NCI-H1694 treated with DMSO at 0.1 percent for 48 hours (cell line): ENCODE results near the gene LRSAM1.
"Not testable (repeated sequence)": the region's sequence is repeated elsewhere in the genome, so short reads cannot be mapped to it uniquely, and the experiment has no call there.

Experiments used
- DNase-seq: peaks from one replicate; lab custom pipeline; 2025; lab: John Stamatoyannopoulos, UW

The LRSAM1 gene

DNA sequence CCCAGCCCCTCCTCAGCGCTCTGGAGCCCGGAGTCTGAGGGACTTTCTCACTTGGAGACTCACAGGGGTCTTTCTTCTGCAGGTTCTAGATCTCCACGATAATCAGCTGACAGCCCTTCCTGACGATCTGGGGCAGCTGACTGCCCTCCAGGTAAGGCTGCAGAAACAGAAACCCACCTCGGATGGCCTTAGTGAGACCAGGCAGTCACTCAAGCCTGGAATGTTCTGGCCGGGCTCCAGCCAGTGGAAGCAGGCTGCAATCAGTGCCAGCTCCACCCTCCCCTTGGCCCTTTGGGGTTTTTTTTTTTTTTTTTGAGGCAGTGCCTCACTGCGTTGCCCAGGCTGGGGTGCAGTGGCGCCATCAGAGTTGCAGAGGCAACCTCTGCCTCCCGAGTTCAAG, 7.6 kb downstream of the LRSAM1 start:
- DNase-seq, result no peak

DNA sequence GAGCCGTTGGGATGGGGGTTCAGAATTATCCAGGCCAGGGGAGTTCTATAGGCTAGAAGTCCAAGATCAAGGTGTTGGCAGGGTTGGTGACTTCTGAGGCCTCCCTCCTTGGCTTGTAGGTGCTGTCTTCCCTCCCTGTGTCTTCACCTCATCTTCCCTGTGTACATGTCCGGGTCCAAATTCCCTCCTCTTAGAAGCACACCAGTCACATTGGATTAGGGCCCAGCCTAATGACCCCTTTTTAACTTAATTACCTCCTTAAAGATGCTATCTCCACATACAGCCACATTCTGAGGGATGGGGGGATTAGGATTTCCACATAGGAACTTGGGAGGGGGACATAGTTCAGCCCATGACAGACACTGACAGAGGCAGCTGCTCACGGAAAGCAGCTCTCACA, 12.1 kb downstream of the LRSAM1 start:
- DNase-seq, result no peak

DNA sequence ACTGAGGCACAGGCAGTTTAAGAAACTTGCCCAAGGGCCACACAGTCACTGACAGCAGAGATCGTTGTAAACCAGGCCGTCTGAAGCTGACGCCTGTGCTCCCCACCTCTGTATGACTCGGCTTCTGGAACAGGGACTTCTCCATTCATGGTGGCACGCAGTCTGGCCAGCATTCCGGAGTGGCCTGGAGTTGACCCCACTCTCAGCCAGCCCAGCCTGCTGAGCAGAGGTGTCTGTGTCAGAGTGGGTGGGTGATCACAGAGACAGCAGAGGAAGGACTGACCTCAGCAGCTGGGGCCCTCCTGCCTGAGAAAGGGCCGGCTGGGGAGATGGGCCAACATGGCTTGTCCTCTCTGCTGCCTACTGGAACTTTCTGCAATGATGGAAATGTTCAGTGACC, 12.6 kb downstream of the LRSAM1 start:
- no peak for DNase-seq

DNA sequence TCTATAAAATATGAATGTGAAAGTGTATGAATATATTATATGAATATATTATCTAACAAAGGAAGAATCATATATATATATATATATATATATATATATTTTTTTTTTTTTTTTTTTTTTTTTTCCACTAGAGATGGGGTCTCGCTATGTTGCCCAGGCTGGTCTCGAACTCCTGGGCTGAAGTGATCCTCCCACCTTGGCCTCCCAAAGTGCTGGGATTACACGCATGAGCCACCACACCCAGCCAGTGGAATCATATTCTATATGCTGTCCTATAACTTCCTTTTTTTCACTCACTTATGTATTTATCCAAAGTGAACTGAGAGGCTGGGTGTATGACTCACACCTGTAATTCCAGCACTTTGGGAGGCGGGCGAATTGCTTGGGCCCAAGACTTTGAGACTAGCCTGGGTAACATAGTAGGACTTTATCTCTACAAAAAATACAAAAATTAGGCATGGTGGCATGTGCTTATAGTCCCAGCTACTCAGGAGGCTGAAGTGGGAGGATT, 15.2 kb downstream of the LRSAM1 start:
- DNase-seq, result not testable (repeated sequence)

DNA sequence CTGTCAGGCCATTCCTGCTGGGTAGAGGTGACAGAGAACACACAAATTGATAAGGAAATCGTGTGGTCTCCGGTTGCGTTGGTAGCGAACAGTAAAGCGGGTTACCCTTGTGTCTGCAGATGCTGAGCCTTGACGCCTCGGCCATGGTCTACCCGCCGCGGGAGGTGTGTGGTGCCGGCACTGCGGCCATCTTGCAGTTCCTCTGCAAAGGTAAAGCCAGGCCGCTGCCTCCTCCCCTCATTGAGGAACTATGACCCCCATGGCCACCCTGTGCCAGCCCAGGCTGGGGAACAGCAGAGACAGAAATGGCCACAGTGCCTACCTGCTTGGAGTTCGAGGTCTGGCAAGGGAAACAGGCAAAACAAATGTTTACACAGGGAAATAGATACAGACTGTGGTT, 16.3 kb downstream of the LRSAM1 start:
- DNase-seq, result no peak

DNA sequence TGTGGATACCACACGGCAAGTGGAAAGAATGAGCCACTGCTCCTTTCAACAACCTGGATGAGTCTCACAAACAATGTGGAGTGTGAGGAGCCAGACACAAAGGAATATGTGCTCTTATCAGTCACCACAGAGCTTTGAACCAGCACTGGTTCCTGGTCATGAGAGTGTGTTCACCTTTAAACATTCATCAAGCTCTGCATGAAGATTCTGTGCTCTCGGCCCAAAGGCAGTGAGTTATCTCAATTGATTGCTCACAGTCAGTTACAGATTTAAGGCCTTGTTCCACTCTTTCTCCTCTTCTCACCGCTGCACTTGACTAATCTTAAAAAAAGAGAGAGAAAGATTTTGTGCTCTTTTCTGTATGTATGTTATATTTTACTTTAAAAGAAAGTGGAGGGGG, 19.4 kb downstream of the LRSAM1 start:
- no peak for DNase-seq

- no peak for DNase-seq
Observed at GRCh38 chr9:127473501-127473900, 22.2 kb downstream of the LRSAM1 start.

DNA sequence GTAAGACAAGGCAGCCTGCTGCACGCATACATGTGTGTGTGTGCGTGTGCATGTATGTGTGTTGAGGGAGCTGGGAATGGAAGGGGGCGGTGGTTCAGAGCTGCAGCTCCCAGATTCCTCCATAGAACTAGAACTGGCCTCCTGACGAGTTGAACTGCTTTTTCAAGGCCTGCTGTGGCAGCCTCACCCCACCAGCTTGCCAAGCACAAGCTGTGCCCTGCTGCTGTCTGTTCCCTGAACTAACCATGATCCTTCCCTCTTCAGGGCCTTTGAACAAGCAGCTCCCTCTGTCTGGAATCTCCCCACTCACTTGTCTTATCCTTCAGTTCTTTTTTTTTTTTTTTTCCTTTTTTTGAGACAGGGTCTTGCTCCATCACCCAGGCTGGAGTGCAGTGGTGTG, 22.6 kb downstream of the LRSAM1 start:
- DNase-seq, result no peak

DNA sequence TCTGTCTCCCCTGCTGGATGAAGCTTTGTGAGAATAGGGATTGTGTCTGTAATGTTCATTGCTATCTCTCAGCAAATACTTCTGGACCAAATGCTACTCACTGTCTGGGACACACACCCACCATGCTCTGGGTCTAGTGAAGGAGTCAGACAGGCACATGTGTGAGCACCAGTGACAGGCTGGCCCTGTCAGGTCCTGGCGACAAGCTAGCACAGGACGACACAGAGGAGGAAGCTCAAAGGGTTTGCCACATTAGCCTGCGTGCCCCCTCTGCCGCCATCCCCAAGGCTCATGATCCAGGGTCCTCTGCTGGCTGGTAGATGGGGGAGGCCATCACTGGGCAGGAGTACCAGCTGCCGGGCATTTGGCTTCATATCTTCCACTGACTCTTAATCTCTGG, 23.3 kb downstream of the LRSAM1 start:
- no peak for DNase-seq

DNA sequence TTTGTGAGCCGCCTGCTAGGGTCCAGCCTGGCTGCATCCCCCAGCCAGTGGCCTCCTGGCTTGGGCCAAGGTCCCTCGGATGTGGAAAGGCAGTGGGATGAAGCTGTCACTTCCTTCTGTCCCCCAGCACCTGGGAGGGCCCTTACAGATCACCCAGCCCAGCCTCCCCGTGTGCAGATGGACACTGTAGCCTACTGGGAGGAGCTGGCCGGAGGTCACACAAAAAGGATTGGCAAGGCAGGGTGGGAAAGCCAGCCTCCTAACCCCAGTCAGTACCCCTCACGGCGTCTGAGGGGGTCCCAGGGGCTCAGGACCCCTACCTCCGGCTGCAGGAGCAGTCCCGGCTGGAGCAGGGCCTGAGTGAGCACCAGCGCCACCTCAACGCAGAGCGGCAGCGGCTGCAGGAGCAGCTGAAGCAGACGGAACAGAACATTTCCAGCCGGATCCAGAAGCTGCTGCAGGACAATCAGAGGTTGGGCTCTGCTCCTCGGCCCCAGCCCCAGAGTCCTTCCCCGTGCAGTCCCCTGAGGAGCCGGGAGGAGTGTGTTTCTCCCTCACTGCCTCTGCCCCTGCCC, 28.3 kb downstream of the LRSAM1 start:
- DNase-seq, result no peak

- DNase-seq, result no peak
Observed at GRCh38 chr9:127482662-127483061, 31.4 kb downstream of the LRSAM1 start.

- no peak for DNase-seq
Observed at GRCh38 chr9:127485995-127486394, 34.7 kb downstream of the LRSAM1 start.

GRCh38 chr9:127488946-127489345, 37.6 kb downstream of the LRSAM1 start:
- DNase-seq, result no peak

DNA sequence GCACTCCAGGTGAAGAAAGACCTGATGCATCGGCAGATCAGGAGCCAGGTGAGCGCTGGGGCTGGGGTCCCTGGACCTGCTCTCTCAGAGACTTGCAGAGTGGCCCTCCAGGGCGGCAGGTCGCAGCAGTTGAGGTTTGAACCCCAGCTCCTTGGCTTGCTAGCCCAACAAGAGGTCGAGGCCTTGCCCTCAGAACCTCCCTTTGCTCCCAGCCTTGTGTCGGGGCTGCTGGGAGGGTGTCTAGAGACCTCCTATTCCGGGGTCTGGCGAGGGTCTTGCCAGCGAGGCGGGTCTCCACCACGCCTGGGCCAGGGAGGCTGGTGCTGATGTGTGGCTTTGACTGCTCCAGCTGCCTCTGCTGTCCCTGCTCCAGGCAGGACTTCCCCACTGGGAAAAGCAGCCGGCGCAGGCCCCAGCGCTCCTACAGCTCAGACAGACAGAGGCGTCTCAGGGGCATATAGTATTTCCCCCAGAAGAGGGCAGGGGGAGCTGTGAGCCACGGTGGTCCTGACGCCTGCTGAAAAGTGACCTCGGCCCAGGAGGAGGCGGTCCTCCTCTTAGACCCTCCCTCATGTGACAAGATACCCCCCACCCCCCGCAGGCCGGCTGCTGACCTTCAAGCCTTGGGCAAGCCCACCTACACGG, 38.3 kb downstream of the LRSAM1 start:
- no peak for DNase-seq

DNA sequence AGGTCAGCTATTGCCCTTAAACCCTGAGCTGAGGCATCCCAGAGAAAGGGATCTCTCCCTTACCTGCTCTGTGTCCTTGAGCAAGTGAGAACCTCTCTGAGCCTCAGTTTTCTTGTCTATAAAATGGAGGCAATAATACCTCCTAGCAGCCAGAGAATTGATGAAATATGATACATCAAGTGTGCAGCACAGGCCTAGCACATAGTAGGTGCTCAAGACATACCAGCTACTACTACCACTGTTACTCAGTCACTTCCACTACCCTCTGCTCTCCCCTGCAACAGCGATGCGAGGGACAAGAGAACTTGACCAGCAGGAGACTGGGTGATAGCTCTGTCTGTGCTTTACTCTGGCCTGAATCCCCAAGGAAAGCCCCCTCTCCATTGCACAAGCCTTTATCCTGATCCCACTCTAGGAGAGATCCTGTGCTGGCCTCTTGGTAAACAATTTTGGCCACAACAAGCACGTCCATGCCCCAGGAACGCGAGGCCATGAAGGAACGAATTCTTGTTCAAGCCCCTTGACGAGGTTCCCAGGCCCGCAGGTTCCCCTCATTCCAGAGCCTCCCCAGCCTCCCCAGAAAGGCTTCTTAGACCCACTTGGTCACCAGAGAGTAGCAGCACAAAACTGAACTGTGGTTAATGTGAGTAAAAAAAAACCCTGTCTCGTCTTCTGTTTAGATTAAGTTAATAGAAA, 39.4 kb downstream of the LRSAM1 start:
- no peak for DNase-seq

DNA sequence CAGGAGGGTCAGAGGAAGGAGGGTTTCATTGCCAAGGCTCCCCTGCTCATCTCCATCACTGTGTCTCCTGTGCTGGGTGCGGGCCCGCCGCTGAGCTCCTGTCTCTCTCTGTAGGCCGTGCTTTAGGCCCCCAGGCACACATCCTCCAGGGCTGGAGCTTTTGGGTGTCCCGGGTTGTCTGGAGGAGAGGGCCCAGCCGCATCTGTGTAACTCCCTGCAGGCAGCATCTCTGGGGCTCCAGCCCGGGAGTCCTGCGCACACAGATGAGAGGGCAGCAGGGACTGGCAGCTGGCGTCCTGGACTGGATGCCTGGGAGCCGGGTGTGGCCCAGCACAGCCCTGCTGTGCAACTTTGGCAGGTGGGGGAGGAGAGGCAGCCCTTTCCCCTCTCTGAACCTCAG, 40.2 kb downstream of the LRSAM1 start:
- peak; percentile 44 for DNase-seq

DNA sequence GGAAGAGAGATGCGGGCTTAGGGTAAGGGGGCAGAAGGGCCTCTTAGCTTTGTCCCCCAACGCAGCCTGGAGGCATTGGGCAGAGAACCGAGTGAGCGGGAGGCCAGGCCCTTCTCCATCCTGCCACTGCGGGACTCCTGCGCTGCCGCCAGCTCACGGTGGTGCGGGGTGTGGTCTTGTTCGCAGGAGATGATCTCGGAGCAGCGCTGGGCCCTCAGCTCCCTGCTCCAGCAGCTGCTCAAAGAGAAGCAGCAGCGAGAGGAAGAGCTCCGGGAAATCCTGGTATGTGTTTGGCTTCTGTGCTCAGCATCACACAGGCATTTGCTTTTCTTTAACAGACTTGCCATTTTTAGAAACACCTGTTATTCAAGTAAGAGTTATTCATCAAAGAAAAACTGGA, 41.3 kb downstream of the LRSAM1 start:
- no peak for DNase-seq

- peak; percentile 40 for DNase-seq
Observed at GRCh38 chr9:127493592-127494303, 42.4 kb downstream of the LRSAM1 start.

GRCh38 chr9:127494304-127494702, 43.0 kb downstream of the LRSAM1 start:
- DNase-seq, result no peak

GRCh38 chr9:127495884-127496555, 44.7 kb downstream of the LRSAM1 start:
- no peak for DNase-seq

DNA sequence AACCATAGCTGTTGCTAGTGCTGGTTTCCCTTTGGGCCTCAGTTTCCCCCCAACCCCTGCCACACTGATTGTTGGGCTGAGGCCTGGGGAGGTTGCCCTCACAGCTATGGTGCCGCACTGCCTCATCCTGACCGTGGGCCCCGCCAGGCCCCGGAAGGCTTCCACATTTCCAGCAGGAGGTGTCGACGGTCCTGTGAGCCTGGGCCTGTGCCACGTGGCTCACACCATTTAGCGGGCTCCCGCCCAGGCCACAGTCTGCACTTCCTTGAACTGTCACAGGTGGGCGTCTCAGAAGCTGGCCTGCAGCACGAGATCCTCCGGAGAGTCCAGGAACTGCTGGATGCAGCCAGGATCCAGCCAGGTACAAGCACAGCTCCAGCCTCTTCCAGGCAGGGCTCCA, 45.7 kb downstream of the LRSAM1 start:
- no peak for DNase-seq

DNA sequence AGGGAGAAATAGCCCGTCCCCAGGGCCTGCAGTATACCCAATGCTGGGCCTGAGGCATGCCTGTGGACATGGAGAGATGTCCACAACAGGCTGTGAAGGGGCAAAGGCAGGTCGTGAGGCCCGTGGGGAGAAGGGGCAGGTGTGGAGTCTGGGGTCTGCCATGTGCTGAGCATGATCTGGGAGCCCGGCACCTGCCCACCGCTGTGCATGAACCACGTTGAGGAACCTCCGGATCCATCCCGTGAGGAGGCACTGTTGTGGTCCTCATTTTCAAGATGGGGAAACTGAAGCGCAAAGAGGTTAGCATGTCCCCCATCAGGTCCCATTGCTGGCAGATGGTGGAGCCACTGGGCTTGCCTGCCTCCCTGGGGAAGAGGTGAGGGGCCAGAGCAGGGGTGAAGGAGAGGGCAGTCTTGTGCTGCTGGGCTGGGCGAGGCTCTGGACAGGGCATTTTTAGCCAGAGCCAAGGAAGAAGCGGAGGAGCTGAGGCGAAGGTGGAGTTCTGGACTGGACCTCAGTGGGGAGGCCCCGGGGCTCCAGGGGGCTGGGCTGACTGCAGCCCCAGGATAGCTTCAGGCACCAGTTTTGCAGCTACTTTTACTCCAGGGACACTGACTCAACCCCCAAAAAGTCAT, 46.5 kb downstream of the LRSAM1 start:
- no peak for DNase-seq
